Measurements from ENCODE around the gene PRRT4. TPM values are rescaled to one million over a fixed set of nuclear protein-coding genes. Genes with fewer than 3 reads are reported as not detected.
A peak's percentile ranks its signal among the peaks of the same experiment; 100 is the strongest.

The PRRT4 gene
- total RNA-seq, 1 donor from 2014 or later, result 0.26 TPM

DNA sequence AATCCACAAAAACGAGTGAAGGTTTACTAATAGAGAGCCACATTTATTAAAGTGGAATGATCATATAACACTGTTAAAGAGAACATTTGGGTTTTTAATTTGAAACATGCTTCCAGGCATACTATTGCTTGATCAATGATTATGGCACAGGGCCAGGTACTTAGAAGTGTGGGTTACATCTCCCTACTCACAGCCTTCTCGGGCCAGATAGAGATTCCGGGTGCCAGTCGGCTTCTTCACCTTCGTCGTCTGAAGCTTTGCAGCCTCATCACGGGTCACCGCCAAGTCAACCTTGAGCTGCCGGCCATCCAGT, 37.2 kb downstream of the PRRT4 start:
- no peaks in the 10 kb centered on the region for H3K27me3 ChIP-seq
- no peak overlapping the region for H3K27ac ChIP-seq
- peaks cover 99% of the 10 kb centered on the region for H3K36me3 ChIP-seq
- no peak for TF ChIP-seq CTCF (IDR thresholded peaks at IDR 0.05)
- H3K4me3 ChIP-seq, result no peak overlapping the region
- no peak for ATAC-seq
- H3K4me1 ChIP-seq, result peaks cover 18% of the 10 kb centered on the region
- no peak for DNase-seq
- no peaks in the 10 kb centered on the region for H3K9me3 ChIP-seq
- intact Hi-C loops (cut with DNase I), result no loop called here

DNA sequence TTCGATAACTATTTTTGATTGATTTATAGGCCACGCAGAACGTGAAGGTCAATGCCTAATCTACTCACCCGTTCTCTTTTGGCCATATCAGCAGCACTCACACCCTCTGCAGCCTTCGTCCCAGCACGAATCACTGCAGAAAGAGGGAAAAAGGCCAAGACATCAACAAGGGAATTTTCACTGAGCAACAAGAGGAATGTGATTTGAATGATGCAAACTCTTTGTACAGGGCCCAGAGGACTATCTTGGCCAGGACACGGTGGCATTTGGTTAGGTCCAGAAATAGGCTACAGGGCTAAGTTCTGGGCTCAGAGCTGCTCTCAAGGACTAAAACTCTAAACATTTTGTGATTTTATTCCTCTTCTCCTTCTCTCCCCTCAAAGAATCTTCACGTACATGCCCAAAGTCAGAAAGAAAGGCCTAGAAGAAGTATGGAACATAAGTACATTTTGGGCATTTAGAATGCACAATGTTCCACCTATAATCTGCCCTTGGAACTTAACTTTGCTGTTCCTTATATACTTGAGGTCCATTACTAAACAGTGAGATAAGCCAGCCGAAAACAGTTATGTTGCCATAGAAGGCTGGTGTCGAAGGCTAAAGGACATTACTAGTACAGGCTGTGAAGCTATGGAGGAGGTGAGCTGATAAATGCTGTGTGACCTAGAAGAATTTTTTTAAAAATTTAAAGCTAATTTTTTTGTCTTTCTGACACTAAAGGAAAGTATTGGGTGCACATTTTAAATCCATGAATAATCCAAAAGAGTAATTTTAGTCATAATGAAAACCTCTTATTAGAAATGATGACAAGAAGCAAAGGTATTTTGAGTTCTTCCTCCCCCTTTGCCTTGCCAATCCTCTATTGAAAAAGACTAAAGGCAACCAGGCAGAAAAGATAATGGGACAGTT, 37.8 kb downstream of the PRRT4 start:
- Histone ChIP-seq H3K36me3 (peaks cover 99% of the 10 kb centered on the region), H3K4me3 (no peak overlapping the region), H3K9me3 (no peaks in the 10 kb centered on the region), H3K27me3 (no peaks in the 10 kb centered on the region), H3K27ac (peak overlapping the region; percentile 21), H3K4me1 (peaks cover 18% of the 10 kb centered on the region)
- DNase-seq (no peak), ATAC-seq (peak; percentile 25)
- no peak for TF ChIP-seq CTCF (IDR thresholded peaks at IDR 0.05)
- intact Hi-C loops (cut with DNase I), result no loop called here

- TF ChIP-seq CTCF (IDR thresholded peaks at IDR 0.05), result no peak
- H3K36me3 ChIP-seq, result peaks cover 99% of the 10 kb centered on the region
- no peak overlapping the region for H3K4me3 ChIP-seq
- H3K4me1 ChIP-seq, result peaks cover 18% of the 10 kb centered on the region
- H3K27ac ChIP-seq, result peak overlapping the region; percentile 21
- DNase-seq (no peak), ATAC-seq (no peak)
- no peaks in the 10 kb centered on the region for H3K9me3 ChIP-seq
- intact Hi-C loops (cut with DNase I), result no loop called here
- H3K27me3 ChIP-seq, result no peaks in the 10 kb centered on the region
Measured at GRCh38 chr7:128323040-128323439, 38.5 kb downstream of the PRRT4 start.

GRCh38 chr7:128322040-128322643, 39.3 kb downstream of the PRRT4 start:
- H3K9me3 ChIP-seq, result no peaks in the 10 kb centered on the region
- ATAC-seq (peak; percentile 72), DNase-seq (no peak)
- H3K27ac ChIP-seq, result no peak overlapping the region
- H3K4me1 ChIP-seq, result peaks cover 18% of the 10 kb centered on the region
- TF ChIP-seq CTCF (IDR thresholded peaks at IDR 0.05), result peak; percentile 44
- no peak overlapping the region for H3K4me3 ChIP-seq
- peaks cover 99% of the 10 kb centered on the region for H3K36me3 ChIP-seq
- intact Hi-C loops (cut with DNase I), result no loop called here
- H3K27me3 ChIP-seq, result no peaks in the 10 kb centered on the region

- no peak for DNase-seq
Measured at GRCh38 chr7:128321044-128321422, 40.5 kb downstream of the PRRT4 start.

More at GRCh38 chr7:128321044-128321422, 40.5 kb downstream of the PRRT4 start:
- Histone ChIP-seq H3K27me3 (no peaks in the 10 kb centered on the region), H3K4me1 (peaks cover 18% of the 10 kb centered on the region), H3K9me3 (no peaks in the 10 kb centered on the region), H3K36me3 (peaks cover 99% of the 10 kb centered on the region), H3K4me3 (no peak overlapping the region), H3K27ac (peak overlapping the region; percentile 43)
- no peak for TF ChIP-seq CTCF (IDR thresholded peaks at IDR 0.05)
- intact Hi-C loops (cut with DNase I), result no loop called here
- ATAC-seq, result no peak
